ENCODE data around the gene LRCH2. TPM values are rescaled to one million over a fixed set of nuclear protein-coding genes. Genes with fewer than 3 reads are reported as not detected.

The LRCH2 gene
- total RNA-seq, 1 experiment from 2014 or later = 6.6 TPM

- no peak overlapping the region for H2AK5ac ChIP-seq (ENCODE audit: insufficient read length, low read length)
- H4K8ac ChIP-seq (replicated peaks; ENCODE audit: insufficient read length, low read depth, low read length) = no peak overlapping the region
- Mint-ChIP-seq H3K4me1 (peaks cover 23 to 32% of the 10 kb centered on the region in 2 experiments), H3K27ac (no peak overlapping the region), H3K36me3 (ENCODE audit: insufficient read depth in 1 of 3, low read depth in 3 of 3) (no peaks in the 10 kb centered on the region; a peak in 1 of 7 replicates), H3K9me3 (peaks cover 2 to 3% of the 10 kb centered on the region in 2 experiments; a peak in 2 of 5 replicates), H3K4me3 (no peak overlapping the region), H3K27me3 (ENCODE audit: low read depth) (peaks cover 42% of the 10 kb centered on the region)
- peaks cover 5% of the 10 kb centered on the region for H3K23me2 ChIP-seq (ENCODE audit: insufficient read length, low read depth, low read length, poor library complexity, severe bottlenecking)
- H2BK15ac ChIP-seq (ENCODE audit: low read depth, low read length) = no peak overlapping the region
- H3K4me2 ChIP-seq (ENCODE audit: insufficient read depth, insufficient read length, low read length) = no peak overlapping the region
- no peak overlapping the region for H3K23ac ChIP-seq (ENCODE audit: insufficient read length, low read depth, low read length)
- H3K4me1 ChIP-seq (ENCODE audit: insufficient read depth, low read length) = no peaks in the 10 kb centered on the region
- no peak overlapping the region for H3K4ac ChIP-seq (ENCODE audit: low read depth, low read length)
- no peaks in the 10 kb centered on the region for H3K9me3 ChIP-seq (ENCODE audit: control insufficient read depth, low read depth, low read length)
- no peaks in the 10 kb centered on the region for H3K79me1 ChIP-seq (ENCODE audit: insufficient read depth, low read depth, low read length, poor library complexity, severe bottlenecking)
- no peak for DNase-seq
- TF ChIP-seq, protein P1, sequence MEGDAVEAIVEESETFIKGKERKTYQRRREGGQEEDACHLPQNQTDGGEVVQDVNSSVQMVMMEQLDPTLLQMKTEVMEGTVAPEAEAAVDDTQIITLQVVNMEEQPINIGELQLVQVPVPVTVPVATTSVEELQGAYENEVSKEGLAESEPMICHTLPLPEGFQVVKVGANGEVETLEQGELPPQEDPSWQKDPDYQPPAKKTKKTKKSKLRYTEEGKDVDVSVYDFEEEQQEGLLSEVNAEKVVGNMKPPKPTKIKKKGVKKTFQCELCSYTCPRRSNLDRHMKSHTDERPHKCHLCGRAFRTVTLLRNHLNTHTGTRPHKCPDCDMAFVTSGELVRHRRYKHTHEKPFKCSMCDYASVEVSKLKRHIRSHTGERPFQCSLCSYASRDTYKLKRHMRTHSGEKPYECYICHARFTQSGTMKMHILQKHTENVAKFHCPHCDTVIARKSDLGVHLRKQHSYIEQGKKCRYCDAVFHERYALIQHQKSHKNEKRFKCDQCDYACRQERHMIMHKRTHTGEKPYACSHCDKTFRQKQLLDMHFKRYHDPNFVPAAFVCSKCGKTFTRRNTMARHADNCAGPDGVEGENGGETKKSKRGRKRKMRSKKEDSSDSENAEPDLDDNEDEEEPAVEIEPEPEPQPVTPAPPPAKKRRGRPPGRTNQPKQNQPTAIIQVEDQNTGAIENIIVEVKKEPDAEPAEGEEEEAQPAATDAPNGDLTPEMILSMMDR (conservative IDR thresholded peaks at IDR 0.05) = no peak
- H3K56ac ChIP-seq (ENCODE audit: insufficient read length, low read depth, low read length) = no peak overlapping the region
- no peak overlapping the region for H2BK20ac ChIP-seq (ENCODE audit: low read depth, low read length, poor library complexity, severe bottlenecking)
- H3T11ph ChIP-seq (ENCODE audit: low read length) = no peak overlapping the region
- no peaks in the 10 kb centered on the region for H3K79me2 ChIP-seq (ENCODE audit: insufficient read depth, low read length)
- no peak overlapping the region for H2BK5ac ChIP-seq (ENCODE audit: insufficient read length, low read length)
- no peak overlapping the region for H2BK120ac ChIP-seq (ENCODE audit: low read depth, low read length, poor library complexity, severe bottlenecking)
- H3K27me3 ChIP-seq (ENCODE audit: insufficient read depth, low read length) = no peaks in the 10 kb centered on the region; the same call in 1 of the 2 replicates
- H4K20me1 ChIP-seq (ENCODE audit: control insufficient read depth, insufficient read depth, insufficient read length) = no peaks in the 10 kb centered on the region
- H2AFZ ChIP-seq (ENCODE audit: low read length) = no peak overlapping the region
- H3K9ac ChIP-seq (ENCODE audit: extremely low read depth, insufficient read length, low read length) = no peak overlapping the region
- H3K14ac ChIP-seq (ENCODE audit: insufficient read depth, low read length) = no peak overlapping the region
- no peak overlapping the region for H3K27ac ChIP-seq (ENCODE audit: insufficient read length, low read depth, low read length)
- H4K91ac ChIP-seq (ENCODE audit: insufficient read length, low read depth, low read length) = no peak overlapping the region
- H2BK12ac ChIP-seq (ENCODE audit: insufficient read length, low read depth, low read length) = no peak overlapping the region
- no peak overlapping the region for H4K5ac ChIP-seq (ENCODE audit: insufficient read length, low read depth, low read length)
- no peak overlapping the region for H3K18ac ChIP-seq (ENCODE audit: insufficient read length, low read depth, low read length)
Measured at GRCh38 chrX:115236560-115236959, 2.7 kb upstream of the LRCH2 start.

Measured in H9 (cell line).